ENCODE data around the gene QRFPR. TPM values are rescaled to one million over a fixed set of nuclear protein-coding genes. Genes with fewer than 3 reads are reported as not detected.

Gene QRFPR
- total RNA-seq, 1 donor = not detected

DNA sequence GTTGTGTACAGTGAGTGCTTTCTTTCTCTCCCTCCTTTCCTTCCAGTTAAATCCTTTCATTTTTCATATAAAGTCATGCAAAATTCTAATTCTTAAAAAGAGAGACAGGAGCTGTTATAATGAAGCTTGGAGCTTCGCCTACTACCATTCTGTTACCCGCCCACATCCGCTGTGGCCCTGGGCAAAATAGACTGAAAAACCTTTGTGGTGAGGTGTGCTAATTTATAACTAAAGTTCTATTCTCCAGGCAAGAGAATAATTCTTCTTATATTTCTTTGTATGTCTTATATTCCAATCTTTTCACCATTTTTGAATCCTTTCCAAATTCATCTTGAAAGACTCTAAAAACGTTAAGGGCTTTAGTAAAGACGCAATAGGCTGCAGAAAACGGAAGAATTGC, 7.0 kb downstream of the QRFPR start:
- Histone ChIP-seq H3K4me3 (ENCODE audit: low read length) (no peak overlapping the region), H3K9me3 (ENCODE audit: low read depth, low read length) (no peaks in the 10 kb centered on the region), H3K27me3 (ENCODE audit: insufficient read depth, low read length) (peaks cover 20% of the 10 kb centered on the region), H3K4me1 (ENCODE audit: insufficient read depth, low read length) (no peaks in the 10 kb centered on the region)

DNA sequence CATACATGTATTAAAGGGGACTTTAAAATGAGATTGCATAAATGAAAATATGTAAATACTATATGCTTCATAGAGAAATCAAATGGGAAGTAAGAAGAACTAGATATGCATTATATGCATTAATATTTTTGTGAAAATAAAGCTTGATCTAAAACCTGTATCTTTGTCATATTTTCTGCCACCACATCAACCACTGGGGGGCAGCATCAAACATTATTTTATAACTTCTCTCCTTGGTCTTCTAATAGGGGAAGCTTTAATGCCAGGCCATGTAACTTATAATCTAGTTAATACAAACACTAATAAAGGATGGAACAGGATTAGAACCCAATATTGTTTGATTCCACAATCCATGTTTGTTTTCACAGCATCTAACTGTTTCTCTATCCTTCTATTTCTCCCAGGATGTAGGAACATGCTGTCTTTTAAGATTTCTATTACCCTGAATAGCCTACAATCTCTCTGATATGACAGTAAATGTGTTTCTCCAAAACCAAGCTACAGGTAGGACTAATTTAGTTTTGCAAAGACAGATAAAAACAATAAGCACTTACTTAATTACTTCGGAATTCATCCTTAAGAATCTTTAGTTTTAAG, 10.0 kb downstream of the QRFPR start:
- no peaks in the 10 kb centered on the region for H3K9me3 ChIP-seq (ENCODE audit: low read depth, low read length)
- no peaks in the 10 kb centered on the region for H3K4me1 ChIP-seq (ENCODE audit: insufficient read depth, low read length)
- H3K27me3 ChIP-seq (ENCODE audit: insufficient read depth, low read length) = peaks cover 5% of the 10 kb centered on the region
- no peak overlapping the region for H3K4me3 ChIP-seq (ENCODE audit: low read length)

DNA sequence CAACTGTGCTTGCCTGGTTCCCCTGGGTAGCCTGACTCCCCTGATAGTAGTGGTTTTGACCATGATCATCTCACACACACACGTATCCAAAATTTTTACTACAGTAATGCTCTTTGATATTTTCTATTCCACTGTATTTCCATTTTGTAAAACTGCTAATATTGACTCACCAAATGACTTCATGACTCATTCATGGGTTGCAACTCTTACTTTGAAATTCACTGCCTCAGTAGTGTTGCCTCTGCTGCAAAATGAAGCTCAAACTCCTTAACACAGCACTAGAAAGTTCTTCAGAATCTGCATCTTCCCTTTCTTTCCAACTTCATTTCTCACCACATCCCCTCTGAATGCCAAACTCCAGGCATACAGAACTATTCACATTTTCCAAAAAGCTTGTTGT, 20.3 kb downstream of the QRFPR start:
- H3K9me3 ChIP-seq (ENCODE audit: low read depth, low read length) = no peaks in the 10 kb centered on the region
- H3K4me3 ChIP-seq (ENCODE audit: low read length) = no peak overlapping the region
- H3K4me1 ChIP-seq (ENCODE audit: insufficient read depth, low read length) = no peaks in the 10 kb centered on the region
- peaks cover 3% of the 10 kb centered on the region for H3K27me3 ChIP-seq (ENCODE audit: insufficient read depth, low read length)

- Histone ChIP-seq H3K9me3 (ENCODE audit: low read depth, low read length) (peaks cover 6% of the 10 kb centered on the region), H3K27me3 (ENCODE audit: insufficient read depth, low read length) (peaks cover 6% of the 10 kb centered on the region), H3K4me3 (ENCODE audit: low read length) (no peak overlapping the region), H3K4me1 (ENCODE audit: insufficient read depth, low read length) (no peaks in the 10 kb centered on the region)
Measured at GRCh38 chr4:121358473-121358872, 22.3 kb downstream of the QRFPR start.

GRCh38 chr4:121353213-121353612, 27.6 kb downstream of the QRFPR start:
- H3K4me1 ChIP-seq (ENCODE audit: insufficient read depth, low read length) = no peaks in the 10 kb centered on the region
- peaks cover 6% of the 10 kb centered on the region for H3K9me3 ChIP-seq (ENCODE audit: low read depth, low read length)
- H3K4me3 ChIP-seq (ENCODE audit: low read length) = no peak overlapping the region
- H3K27me3 ChIP-seq (ENCODE audit: insufficient read depth, low read length) = peaks cover 6% of the 10 kb centered on the region

- H3K27me3 ChIP-seq (ENCODE audit: insufficient read depth, low read length) = peaks cover 3% of the 10 kb centered on the region
- H3K4me3 ChIP-seq (ENCODE audit: low read length) = no peak overlapping the region
- no peaks in the 10 kb centered on the region for H3K9me3 ChIP-seq (ENCODE audit: low read depth, low read length)
- H3K4me1 ChIP-seq (ENCODE audit: insufficient read depth, low read length) = no peaks in the 10 kb centered on the region
Measured at GRCh38 chr4:121344098-121344497, 36.7 kb downstream of the QRFPR start.

DNA sequence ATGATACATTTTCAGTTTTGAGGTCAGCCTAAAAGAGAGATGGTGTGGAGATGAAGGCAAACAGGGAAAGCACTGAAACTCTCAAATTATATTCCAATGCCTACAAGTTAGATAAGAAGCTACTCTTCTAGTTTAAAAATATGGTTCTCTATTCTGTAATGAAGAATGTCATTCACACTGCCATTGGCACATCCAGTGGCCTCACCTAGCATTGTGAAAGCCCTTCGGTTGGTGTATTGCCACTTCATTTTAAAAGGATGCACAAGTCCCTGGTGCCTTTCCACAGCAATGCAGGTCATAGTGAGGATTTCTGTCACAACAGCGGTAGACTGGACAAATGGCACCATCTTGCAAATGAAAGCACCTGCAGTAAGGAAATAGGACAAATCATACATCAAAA, 40.6 kb downstream of the QRFPR start:
- Histone ChIP-seq H3K9me3 (ENCODE audit: low read depth, low read length) (no peaks in the 10 kb centered on the region), H3K27me3 (ENCODE audit: insufficient read depth, low read length) (peaks cover 3% of the 10 kb centered on the region), H3K4me1 (ENCODE audit: insufficient read depth, low read length) (no peaks in the 10 kb centered on the region), H3K4me3 (ENCODE audit: low read length) (no peak overlapping the region)

GRCh38 chr4:121339824-121340223, 41.0 kb downstream of the QRFPR start:
- Histone ChIP-seq H3K27me3 (ENCODE audit: insufficient read depth, low read length) (peaks cover 3% of the 10 kb centered on the region), H3K9me3 (ENCODE audit: low read depth, low read length) (no peaks in the 10 kb centered on the region), H3K4me3 (ENCODE audit: low read length) (no peak overlapping the region), H3K4me1 (ENCODE audit: insufficient read depth, low read length) (no peaks in the 10 kb centered on the region)

GRCh38 chr4:121339307-121339706, 41.5 kb downstream of the QRFPR start:
- Histone ChIP-seq H3K4me3 (ENCODE audit: low read length) (no peak overlapping the region), H3K9me3 (ENCODE audit: low read depth, low read length) (no peaks in the 10 kb centered on the region), H3K27me3 (ENCODE audit: insufficient read depth, low read length) (peaks cover 3% of the 10 kb centered on the region), H3K4me1 (ENCODE audit: insufficient read depth, low read length) (no peaks in the 10 kb centered on the region)

DNA sequence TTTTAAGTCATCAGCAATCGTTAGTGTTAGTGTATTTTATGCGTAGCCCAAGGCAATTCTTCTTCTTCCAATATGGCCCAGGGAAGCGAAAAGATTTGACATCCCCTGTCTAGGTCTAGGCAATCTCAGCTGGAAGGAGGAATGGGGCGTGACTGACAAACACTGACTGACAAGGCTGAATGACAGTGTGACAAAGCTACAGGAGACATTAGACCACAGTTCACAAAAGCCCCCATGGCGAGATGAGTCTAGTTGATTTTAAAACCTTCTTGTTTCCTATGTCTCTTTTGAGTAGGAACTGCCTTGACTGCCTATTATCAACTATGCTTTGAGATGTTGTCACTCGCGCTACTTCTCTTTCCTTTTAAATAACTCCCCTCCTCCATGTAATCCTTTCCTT, 42.3 kb downstream of the QRFPR start:
- peaks cover 3% of the 10 kb centered on the region for H3K27me3 ChIP-seq (ENCODE audit: insufficient read depth, low read length)
- H3K9me3 ChIP-seq (ENCODE audit: low read depth, low read length) = no peaks in the 10 kb centered on the region
- no peaks in the 10 kb centered on the region for H3K4me1 ChIP-seq (ENCODE audit: insufficient read depth, low read length)
- no peak overlapping the region for H3K4me3 ChIP-seq (ENCODE audit: low read length)

GRCh38 chr4:121336706-121337105, 44.1 kb downstream of the QRFPR start:
- Histone ChIP-seq H3K4me3 (ENCODE audit: low read length) (no peak overlapping the region), H3K9me3 (ENCODE audit: low read depth, low read length) (no peaks in the 10 kb centered on the region), H3K4me1 (ENCODE audit: insufficient read depth, low read length) (no peaks in the 10 kb centered on the region), H3K27me3 (ENCODE audit: insufficient read depth, low read length) (no peaks in the 10 kb centered on the region)

- peaks cover 4% of the 10 kb centered on the region for H3K27me3 ChIP-seq (ENCODE audit: insufficient read depth, low read length)
- H3K9me3 ChIP-seq (ENCODE audit: low read depth, low read length) = no peaks in the 10 kb centered on the region
- H3K4me1 ChIP-seq (ENCODE audit: insufficient read depth, low read length) = no peaks in the 10 kb centered on the region
- H3K4me3 ChIP-seq (ENCODE audit: low read length) = no peak overlapping the region
Measured at GRCh38 chr4:121330180-121330665, 50.6 kb downstream of the QRFPR start.

GRCh38 chr4:121326597-121326996, 54.2 kb downstream of the QRFPR start:
- Histone ChIP-seq H3K9me3 (ENCODE audit: low read depth, low read length) (no peaks in the 10 kb centered on the region), H3K4me3 (ENCODE audit: low read length) (no peak overlapping the region), H3K4me1 (ENCODE audit: insufficient read depth, low read length) (no peaks in the 10 kb centered on the region), H3K27me3 (ENCODE audit: insufficient read depth, low read length) (peaks cover 4% of the 10 kb centered on the region)

DNA sequence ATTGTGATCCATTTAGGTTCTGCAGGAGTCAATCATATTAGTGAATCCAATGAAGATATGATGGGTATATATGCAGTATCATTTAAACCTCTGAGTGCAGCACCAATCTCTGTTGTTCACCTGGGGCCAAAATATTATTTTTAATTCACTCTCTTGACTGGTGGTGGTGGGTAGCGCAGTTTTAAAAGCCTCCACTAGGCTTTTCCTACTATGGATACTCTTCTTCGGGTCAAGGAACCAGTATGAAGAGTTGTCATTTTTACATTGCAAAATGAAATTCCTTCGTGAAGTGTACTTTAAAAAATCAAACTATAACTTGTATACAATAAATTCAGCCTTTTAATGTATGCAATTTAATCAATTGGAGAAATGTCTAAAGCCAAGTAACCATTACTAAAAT, 56.5 kb downstream of the QRFPR start:
- Histone ChIP-seq H3K4me1 (ENCODE audit: insufficient read depth, low read length) (no peaks in the 10 kb centered on the region), H3K9me3 (ENCODE audit: low read depth, low read length) (no peaks in the 10 kb centered on the region), H3K27me3 (ENCODE audit: insufficient read depth, low read length) (peaks cover 4% of the 10 kb centered on the region), H3K4me3 (ENCODE audit: low read length) (no peak overlapping the region)

GRCh38 chr4:121321466-121321865, 59.4 kb downstream of the QRFPR start:
- H3K4me1 ChIP-seq (ENCODE audit: insufficient read depth, low read length) = no peaks in the 10 kb centered on the region
- H3K9me3 ChIP-seq (ENCODE audit: low read depth, low read length) = no peaks in the 10 kb centered on the region
- H3K4me3 ChIP-seq (ENCODE audit: low read length) = no peak overlapping the region
- H3K27me3 ChIP-seq (ENCODE audit: insufficient read depth, low read length) = peaks cover 3% of the 10 kb centered on the region

DNA sequence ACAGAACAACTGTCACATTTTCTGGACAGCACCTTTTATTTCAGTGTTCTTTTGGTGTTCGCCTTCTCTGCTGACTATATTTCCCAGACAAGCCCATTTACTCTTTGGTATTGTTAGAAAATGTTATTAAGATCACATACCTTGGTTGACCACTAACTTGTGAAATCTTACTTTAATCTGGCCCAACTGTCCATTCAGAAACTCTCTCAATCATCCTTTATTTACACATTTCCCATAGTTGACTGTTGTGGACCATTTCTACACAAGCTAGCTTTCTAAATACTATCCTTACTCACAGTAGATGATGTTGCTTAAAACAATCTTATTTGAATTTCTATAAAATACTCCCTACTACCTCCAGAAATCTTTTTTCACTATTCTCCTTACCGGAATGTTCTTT, 64.7 kb downstream of the QRFPR start:
- Histone ChIP-seq H3K9me3 (ENCODE audit: low read depth, low read length) (no peaks in the 10 kb centered on the region), H3K4me3 (ENCODE audit: low read length) (no peak overlapping the region), H3K4me1 (ENCODE audit: insufficient read depth, low read length) (no peaks in the 10 kb centered on the region), H3K27me3 (ENCODE audit: insufficient read depth, low read length) (peaks cover 2% of the 10 kb centered on the region)
